Measurements from ENCODE around the gene EPM2A. TPM values are rescaled to one million over a fixed set of nuclear protein-coding genes. Genes with fewer than 3 reads are reported as not detected.
A peak's percentile ranks its signal among the peaks of the same experiment; 100 is the strongest.

The EPM2A gene
- total and polyA plus RNA-seq, 10 of the 15 experiments (the other 5 are each of a cell fraction or from before 2014, with no cell fraction given), result 3.4 to 13.0 (median 7.9) TPM

DNA sequence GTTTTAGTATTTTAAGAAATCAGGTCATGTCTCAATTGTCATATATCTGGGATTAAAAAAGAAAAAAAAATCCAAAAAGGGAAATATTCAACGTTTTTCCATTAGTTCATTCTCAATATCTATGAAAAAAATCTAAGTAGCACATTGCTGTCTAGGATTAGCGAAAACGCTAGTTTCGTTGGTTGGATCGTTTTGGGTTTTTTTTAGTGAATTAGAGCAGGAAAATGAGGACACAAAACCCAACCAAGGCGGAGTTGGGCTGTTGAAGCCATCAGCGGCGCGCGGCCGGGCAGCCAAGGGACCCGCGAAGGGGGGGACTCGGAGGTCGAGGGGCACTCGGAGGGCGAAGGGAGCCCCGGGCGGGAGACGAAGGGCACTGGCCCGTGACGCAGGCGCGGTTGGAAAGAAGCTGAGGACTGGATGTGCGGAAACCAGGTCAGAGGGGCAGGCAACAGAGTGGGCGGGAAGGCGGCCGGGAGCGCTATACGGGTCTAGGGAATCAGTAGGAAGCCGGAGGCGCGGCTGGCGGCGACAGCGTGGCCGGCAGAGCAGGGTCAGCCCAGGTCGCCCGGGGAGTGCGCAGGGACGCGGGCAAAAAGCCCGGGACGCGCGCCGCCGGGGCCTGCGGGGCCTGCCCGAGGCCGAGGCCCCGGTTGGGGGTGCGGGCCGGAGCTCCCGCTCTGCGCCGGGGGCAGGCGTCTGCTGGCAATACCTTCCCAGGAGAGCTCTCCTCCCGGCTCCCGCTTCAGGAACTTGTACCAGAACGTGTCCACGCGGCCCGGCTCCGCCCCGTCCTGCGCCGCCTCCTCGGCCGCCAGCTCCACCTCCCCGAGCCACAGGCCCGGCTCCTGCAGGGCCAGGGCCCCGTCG lies 599 bp downstream of the EPM2A start:
- no peaks in the 10 kb centered on the region for H3K27me3 ChIP-seq (replicated peaks in 1 of 2; ENCODE audit: control insufficient read depth in 2 of 2, insufficient read depth in 2 of 2, low read length in 1 of 2)
- no peaks in the 10 kb centered on the region; the same call in 1 of the 2 replicates for H3K4me1 ChIP-seq (ENCODE audit: control insufficient read depth, insufficient read depth, low read length)
- H2AFZ ChIP-seq (ENCODE audit: control insufficient read depth, low read depth, low read length), result peak overlapping the region; percentile 2
- intact Hi-C loops (cut with micrococcal nuclease; ENCODE audit: unreplicated experiment) (loop anchor here (2.0 to 5.0 kb wide), 3 partner anchors 80 to 228 kb away; partner anchors contain the start of genes FBXO30 and SHPRH), in situ Hi-C loops (cut with MboI) (no loop called here)
- no peak for DNase-seq (ENCODE audit: low read depth, low spot score)
- H3K4me3 ChIP-seq, result peak overlapping the region; percentile 95
- peak overlapping the region; percentile 83 for H3K27ac ChIP-seq (ENCODE audit: control insufficient read depth, insufficient read depth)
- 1% methylated on average over 56 of the region's 74 CpGs for WGBS (ENCODE audit: insufficient coverage, insufficient replicate concordance, low lambda C conversion rate, missing lambda C conversion rate)
- H3K9ac ChIP-seq (ENCODE audit: control insufficient read depth, insufficient read depth, low read length), result peak overlapping the region; percentile 75
- peaks cover 8% of the 10 kb centered on the region; the same call in 2 of the 3 replicates for H3K9me3 ChIP-seq (replicated peaks; ENCODE audit: control insufficient read depth, insufficient read depth, low read length)
- ChIA-PET POLR2A (interaction anchor here (0.6 to 2.1 kb wide), 9 partner anchors 24 to 1594 kb away, joined by 3 to 13 read pairs (median 5); partner anchors contain the start of gene FBXO30), CTCF (interaction anchor here (0.6 to 2.3 kb wide), 6 partner anchors 31 to 548 kb away, joined by 3 to 9 read pairs (median 6); partner anchors contain the start of gene FBXO30), RAD21 (ENCODE audit: unreplicated experiment) (interaction anchor here (0.6 to 1.9 kb wide), 6 partner anchors 9 to 228 kb away, joined by 3 to 9 read pairs (median 3); partner anchors contain the start of gene FBXO30), SMC1A (ENCODE audit: uncharacterized antibody, unreplicated experiment) (interaction anchor here (1.0 to 3.6 kb wide), 4 partner anchors 12 to 228 kb away, joined by 3 to 17 read pairs (median 8); partner anchors contain the start of gene FBXO30)
- no peaks in the 10 kb centered on the region for H4K20me1 ChIP-seq (ENCODE audit: control insufficient read depth, insufficient read depth)
- peak overlapping the region; percentile 76 for H3K4me2 ChIP-seq (ENCODE audit: control insufficient read depth, insufficient read depth)
- no TSS peak for BruUV-seq (replicated peaks)
- ATAC-seq, result peak; percentile 79
- H3K36me3 ChIP-seq (ENCODE audit: control insufficient read depth in 2 of 2, insufficient read depth in 2 of 2, low read length in 1 of 2), result no peaks in the 10 kb centered on the region
- no peak for FAIRE-seq
- peaks cover 9% of the 10 kb centered on the region for H3K79me2 ChIP-seq (ENCODE audit: control insufficient read depth, insufficient read depth, low read length)
- TF ChIP-seq CHD2 (IDR thresholded peaks at IDR 0.05; ENCODE audit: borderline replicate concordance, low read depth, low read length) (0 out of 2 replicates have a peak, but pooled peaks have one; percentile 17), ZNF384 (IDR thresholded peaks at IDR 0.05; ENCODE audit: borderline replicate concordance, low read depth, low read length) (0 out of 2 replicates have a peak, but pooled peaks have one; percentile 11), BHLHE40 (IDR thresholded peaks at IDR 0.05; ENCODE audit: borderline replicate concordance in 1 of 2, low read depth in 2 of 2, low read length in 1 of 2) (no peak; a peak in 1 of 4 replicates), ETV6 (conservative IDR thresholded peaks at IDR 0.05 in 1 of 2, IDR thresholded peaks at IDR 0.05 in 1 of 2; ENCODE audit: borderline replicate concordance in 1 of 2, low read depth in 1 of 2) (no peak), POU2F2 (IDR thresholded peaks at IDR 0.05; ENCODE audit: borderline replicate concordance, low read depth, low read length) (no peak; the same call in 2 of the 3 replicates), POLR2AphosphoS5 (IDR thresholded peaks at IDR 0.05; ENCODE audit: low read length) (peak; percentile 60), HDGF (IDR thresholded peaks at IDR 0.05) (0 out of 2 replicates have a peak, but pooled peaks have one; percentile 45), HDAC2 (IDR thresholded peaks at IDR 0.05) (0 out of 2 replicates have a peak, but pooled peaks have one; percentile 22), CBX5 (IDR thresholded peaks at IDR 0.05; ENCODE audit: low read depth) (0 out of 2 replicates have a peak, but pooled peaks have one; percentile 23), TCF12 (IDR thresholded peaks at IDR 0.05; ENCODE audit: low read depth, low read length) (peak; percentile 20; the same call in 1 of the 2 replicates), KLF5 (IDR thresholded peaks at IDR 0.05; ENCODE audit: partially characterized antibody) (peak; percentile 15), SP1 (IDR thresholded peaks at IDR 0.05; ENCODE audit: low read depth, low read length) (peak; percentile 39), ZNF592 (IDR thresholded peaks at IDR 0.05) (0 out of 2 replicates have a peak, but pooled peaks have one; percentile 6)
- TF ChIP-seq, protein P1, sequence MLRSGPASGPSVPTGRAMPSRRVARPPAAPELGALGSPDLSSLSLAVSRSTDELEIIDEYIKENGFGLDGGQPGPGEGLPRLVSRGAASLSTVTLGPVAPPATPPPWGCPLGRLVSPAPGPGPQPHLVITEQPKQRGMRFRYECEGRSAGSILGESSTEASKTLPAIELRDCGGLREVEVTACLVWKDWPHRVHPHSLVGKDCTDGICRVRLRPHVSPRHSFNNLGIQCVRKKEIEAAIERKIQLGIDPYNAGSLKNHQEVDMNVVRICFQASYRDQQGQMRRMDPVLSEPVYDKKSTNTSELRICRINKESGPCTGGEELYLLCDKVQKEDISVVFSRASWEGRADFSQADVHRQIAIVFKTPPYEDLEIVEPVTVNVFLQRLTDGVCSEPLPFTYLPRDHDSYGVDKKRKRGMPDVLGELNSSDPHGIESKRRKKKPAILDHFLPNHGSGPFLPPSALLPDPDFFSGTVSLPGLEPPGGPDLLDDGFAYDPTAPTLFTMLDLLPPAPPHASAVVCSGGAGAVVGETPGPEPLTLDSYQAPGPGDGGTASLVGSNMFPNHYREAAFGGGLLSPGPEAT (IDR thresholded peaks at IDR 0.05; ENCODE audit: low read depth), result 0 out of 2 replicates have a peak, but pooled peaks have one; percentile 38
